HG02678 (cell line): Measurements from ENCODE around the gene BIRC5.
"Not testable (repeated sequence)": the region's sequence is repeated elsewhere in the genome, so short reads cannot be mapped to it uniquely, and the experiment has no call there.

ENCODE experiments used
- ATAC-seq: cut with Tn5 transposase; IDR thresholded peaks from one replicate; pipeline ENCODE4 v1.9.1; 2021; ENCODE audit warnings: mild to moderate bottlenecking, moderate library complexity; ENCODE audit not compliant: unreplicated experiment

Gene BIRC5

GRCh38 chr17:78224231-78225087, 10.4 kb downstream of the BIRC5 start:
- no peak for ATAC-seq

- ATAC-seq, result no peak
These were observed 11.2 kb downstream of the BIRC5 start for GRCh38 chr17:78225088-78225865.

GRCh38 chr17:78226055-78226758, 12.2 kb downstream of the BIRC5 start:
- no peak for ATAC-seq

DNA sequence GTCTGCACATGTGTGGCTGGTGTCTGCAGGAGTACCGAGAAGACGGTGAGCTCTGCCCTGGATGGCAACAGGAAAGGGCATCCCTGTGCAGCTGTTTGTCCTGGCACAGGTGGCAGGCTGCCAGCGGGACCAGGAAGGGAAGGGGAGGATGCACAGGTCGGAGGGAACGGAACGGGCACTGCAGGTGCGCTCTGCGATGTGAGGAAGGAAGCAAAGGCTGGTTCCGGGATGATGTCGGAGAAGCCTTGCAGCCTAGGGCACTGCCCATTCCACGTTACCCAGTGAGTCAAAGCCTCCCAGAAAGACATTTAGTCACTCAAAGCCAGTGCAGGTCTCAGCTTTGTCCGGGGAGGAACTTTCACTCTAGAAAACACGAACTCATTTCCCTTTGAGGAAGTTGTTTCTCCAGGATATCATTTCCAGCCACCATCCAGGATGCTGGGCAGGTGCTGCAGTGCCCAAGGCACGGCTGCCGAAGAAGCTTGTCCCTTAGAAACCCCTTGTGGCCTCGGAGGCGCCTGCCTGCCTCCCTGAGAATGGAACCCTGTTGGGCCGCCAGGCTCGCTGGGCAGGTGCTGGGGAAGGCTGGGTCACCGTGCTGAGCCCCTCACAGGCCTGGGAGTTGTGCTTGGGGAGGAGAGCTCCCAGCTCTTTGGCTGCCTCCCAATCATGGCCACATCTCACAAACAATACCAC, 12.9 kb downstream of the BIRC5 start:
- ATAC-seq, result no peak

- no peak for ATAC-seq
These were observed 13.4 kb downstream of the BIRC5 start for GRCh38 chr17:78227455-78227916.

DNA sequence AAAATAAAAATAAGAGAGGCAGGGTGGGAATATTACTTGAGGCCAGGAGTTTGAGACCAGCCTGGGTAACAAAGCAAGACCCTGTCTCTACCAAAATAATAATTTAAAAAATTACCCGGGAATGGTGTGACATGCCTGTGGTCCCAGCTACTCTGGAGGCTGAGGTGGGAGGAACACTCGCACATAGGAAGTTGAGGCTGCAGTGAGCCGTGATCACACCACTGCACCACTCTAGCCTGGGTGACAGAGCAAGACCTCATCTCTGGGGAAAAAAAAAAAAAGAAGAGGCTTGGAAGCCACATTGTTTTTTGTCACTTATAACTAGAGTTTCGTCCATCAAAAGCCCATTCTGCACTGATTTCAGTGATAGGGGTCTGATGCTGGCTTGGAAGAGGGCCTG, 14.1 kb downstream of the BIRC5 start:
- no peak for ATAC-seq

DNA sequence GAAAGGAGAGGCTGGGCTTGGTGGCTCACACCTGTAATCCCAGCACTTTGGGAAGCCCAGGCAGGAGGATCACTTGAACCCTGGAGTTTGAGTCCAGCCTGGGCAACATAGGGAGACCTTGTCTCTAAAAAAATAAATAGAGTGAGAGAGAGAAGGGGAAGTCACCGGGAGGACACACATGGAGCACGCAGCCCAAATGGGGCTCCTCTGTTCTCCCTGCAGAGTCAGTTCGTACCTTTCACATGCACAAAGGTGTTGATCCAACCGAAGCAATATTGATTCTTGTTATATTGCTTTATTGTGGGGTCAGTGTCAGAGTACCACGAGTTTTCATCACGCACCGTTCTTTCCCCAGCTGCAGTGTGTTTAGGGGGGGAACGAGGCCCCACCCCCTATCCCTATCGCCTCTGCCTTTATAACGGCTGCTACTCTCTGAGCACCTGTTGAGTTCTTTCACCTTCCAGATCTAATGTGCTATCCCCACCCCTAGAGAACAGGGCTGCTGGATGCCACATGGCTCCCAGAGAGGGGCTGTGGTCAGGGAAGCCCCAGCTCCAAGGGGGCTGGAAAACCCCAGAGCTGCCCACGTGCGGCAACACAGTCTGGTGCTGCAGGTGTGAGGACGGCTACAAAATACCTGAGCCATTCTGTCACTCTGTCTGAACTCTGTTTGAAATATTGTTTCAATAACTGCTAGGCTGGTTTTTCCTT, 16.4 kb downstream of the BIRC5 start:
- ATAC-seq, result no peak

- ATAC-seq, result no peak
These were observed 17.2 kb downstream of the BIRC5 start, which contains the start of gene TMEM235 for GRCh38 chr17:78230996-78231935. Gene TMEM235 (plus strand): TSS chr17:78231631. CDS start chr17:78232024, 393 bp downstream.

- no peak for ATAC-seq
These were observed 18.2 kb downstream of the BIRC5 start for GRCh38 chr17:78231991-78232858.

- no peak for ATAC-seq
These were observed 18.8 kb downstream of the BIRC5 start for GRCh38 chr17:78232859-78233173.

- no peak for ATAC-seq
These were observed 19.6 kb downstream of the BIRC5 start for GRCh38 chr17:78233678-78234077.

- ATAC-seq, result no peak
These were observed 20.3 kb downstream of the BIRC5 start for GRCh38 chr17:78234261-78234865.

- ATAC-seq, result not testable (repeated sequence)
These were observed 21.0 kb downstream of the BIRC5 start for GRCh38 chr17:78235022-78235421.

- no peak for ATAC-seq
These were observed 21.8 kb downstream of the BIRC5 start for GRCh38 chr17:78235885-78236284.

DNA sequence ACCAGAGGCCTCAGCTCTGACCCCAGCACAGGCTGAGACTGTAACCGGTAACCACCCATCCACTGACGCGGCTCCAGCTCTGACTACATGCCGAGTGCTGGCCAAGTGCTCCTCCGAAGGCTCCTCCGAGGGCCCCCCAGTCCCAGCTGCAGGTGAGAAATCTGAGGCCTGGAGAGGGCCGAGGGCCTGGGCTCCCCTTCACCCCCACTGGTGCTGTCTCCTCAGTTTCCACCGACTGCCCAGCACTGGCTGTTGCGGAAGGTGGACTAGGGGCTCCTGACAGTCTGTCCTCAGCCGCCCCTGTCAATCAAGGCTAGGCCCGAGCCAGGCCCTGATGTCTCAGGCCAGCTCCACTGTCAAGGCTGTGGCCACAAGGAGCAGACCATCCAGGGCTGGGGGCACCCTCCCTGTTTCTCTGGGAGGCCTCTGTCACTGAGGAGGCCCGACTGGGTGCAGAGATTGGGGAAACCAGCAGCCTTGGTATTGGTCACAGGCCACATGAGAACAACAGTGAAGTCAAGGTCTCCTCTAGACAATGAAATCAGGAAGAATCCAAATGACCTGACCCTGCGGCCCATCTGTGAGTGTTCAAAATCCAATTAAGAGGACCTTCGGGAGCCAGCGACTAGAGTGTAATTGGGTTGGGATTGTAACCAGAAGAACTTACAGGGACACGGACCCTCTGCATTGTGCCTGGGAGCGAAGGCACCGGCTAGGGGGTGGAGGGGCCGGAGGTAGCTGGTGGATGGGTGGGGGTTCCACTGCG, 22.5 kb downstream of the BIRC5 start:
- no peak for ATAC-seq

DNA sequence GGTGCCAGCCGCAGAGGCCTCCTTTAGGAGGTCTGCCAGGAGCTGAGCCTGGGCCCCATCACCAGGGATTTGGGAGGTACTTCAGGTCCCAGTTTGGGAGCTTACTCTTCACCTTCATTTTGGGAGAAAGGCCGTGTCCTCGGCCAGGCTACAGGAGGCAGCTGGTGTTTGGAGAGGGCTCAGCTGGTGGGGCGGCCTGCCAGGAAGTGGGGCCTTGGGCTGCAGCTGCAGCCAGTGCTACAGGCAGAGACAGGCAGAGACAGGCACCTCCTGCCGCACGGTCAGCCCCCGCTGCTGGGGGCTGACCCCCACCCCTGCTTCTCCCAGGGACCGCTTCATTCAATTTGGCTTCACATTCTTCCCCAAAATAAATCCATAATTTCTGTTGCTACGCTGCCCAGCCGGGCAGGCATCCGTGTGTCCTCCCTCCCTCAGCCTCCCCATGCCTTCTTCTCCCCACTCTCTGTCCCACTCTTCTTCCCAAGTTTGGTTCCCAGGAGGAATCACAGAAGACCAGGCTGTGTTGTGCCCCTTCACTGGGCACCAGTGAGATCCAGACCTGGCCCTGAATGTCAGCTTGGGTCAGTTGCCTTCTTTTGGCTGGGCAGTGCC, 23.5 kb downstream of the BIRC5 start:
- no peak for ATAC-seq
